Endothelial cell of umbilical vein (primary cell): Measurements from ENCODE around the gene PLOD1. TPM values are rescaled to one million over a fixed set of nuclear protein-coding genes. Genes with fewer than 3 reads are reported as not detected.

ENCODE experiments used
- BruUV-seq: library from RNA; stranded (reverse); fragments of 400-500 nt; replicated peaks from 2 replicates; lab custom pipeline; 2021; lab: Mats Ljungman, UMichigan
- CTCF ChIA-PET: fragments of 300-600, 350-600 bp; sonication (Branson Sonifier 250); formaldehyde crosslinking; loops from one replicate; lab custom pipeline; 2021; ENCODE audit warnings: antibody characterized with exemption, inconsistent platforms; lab: Charles Lee
- POLR2A ChIA-PET: fragments of 300-600, 350-600 bp; sonication (Branson Sonifier 250); formaldehyde crosslinking; loops from one replicate; lab custom pipeline; 2021; ENCODE audit warnings: antibody characterized with exemption, inconsistent platforms; lab: Charles Lee
- DNase-seq: peaks from one replicate; pipeline ENCODE4 v3.0.0-alpha.2; 2011; ENCODE audit warnings: low read depth, low spot score
- FAIRE-seq: peaks from 2 replicates; lab custom pipeline; 2011; peaks lifted over from hg19 to GRCh38; lab: Jason Lieb, UNC
- H2AFZ ChIP-seq: 2 replicates; pipeline ENCODE4 v1.6.0; 2012; ENCODE audit warnings: low read depth, low read length, control low read depth, inconsistent platforms
- H3K27ac ChIP-seq: 2 replicates; pipeline ENCODE4 v1.5.1; 2011; ENCODE audit warnings: low read depth, mild to moderate bottlenecking, control low read depth, low read length, moderate library complexity; ENCODE audit not compliant: insufficient read depth
- H3K27me3 ChIP-seq, 2 experiments: 2 replicates each; pipeline versions ENCODE4 v1.6.0 to v1.6.1; 2011; ENCODE audit warnings: low read length in 2 of 2, mixed read lengths in 1 of 2; ENCODE audit not compliant: control insufficient read depth in 2 of 2, insufficient read depth in 2 of 2
- H3K36me3 ChIP-seq, 2 experiments: 2 replicates in 1 of 2; 3 replicates in 1 of 2; pipeline ENCODE4 v1.5.1; 2011; ENCODE audit warnings: low read length in 2 of 2, mild to moderate bottlenecking in 1 of 2, moderate library complexity in 1 of 2; ENCODE audit not compliant: control insufficient read depth in 2 of 2, insufficient read depth in 2 of 2; ENCODE audit errors: extremely low read depth in 1 of 2
- H3K4me1 ChIP-seq: 3 replicates; pipeline ENCODE4 v1.5.1; 2011; ENCODE audit warnings: mild to moderate bottlenecking, low read length; ENCODE audit not compliant: control insufficient read depth, insufficient read depth; ENCODE audit errors: extremely low read depth
- H3K4me2 ChIP-seq: 2 replicates; pipeline ENCODE4 v1.6.1; 2011; ENCODE audit warnings: low read length, control low read depth, mixed read lengths; ENCODE audit not compliant: insufficient read depth
- H3K4me3 ChIP-seq, 3 experiments: fragments of 200-600 bp in 1 of 3; sonication (generic), shearing (Covaris generic) in 1 of 3; replicated peaks in 1 of 3; 2 replicates each; pipeline ENCODE4 v1.5.1; 2011 to 2016; ENCODE audit warnings: control low read depth in 3 of 3, low read length in 3 of 3, mild to moderate bottlenecking in 2 of 3, inconsistent platforms in 1 of 3, low read depth in 1 of 3, moderate library complexity in 1 of 3; ENCODE audit not compliant: insufficient read depth in 1 of 3
- H3K79me2 ChIP-seq: 2 replicates; pipeline ENCODE4 v1.6.0; 2012; ENCODE audit warnings: low read length, inconsistent platforms; ENCODE audit not compliant: control insufficient read depth, insufficient read depth
- H3K9ac ChIP-seq: replicated peaks from 2 replicates; pipeline ENCODE3; 2011; ENCODE audit warnings: low read length, control low read depth; ENCODE audit not compliant: insufficient read depth; ENCODE audit errors: extremely low read depth
- H3K9me1 ChIP-seq: replicated peaks from 3 replicates; pipeline ENCODE4 v1.6.0; 2011; ENCODE audit warnings: mild to moderate bottlenecking, low read length; ENCODE audit not compliant: control insufficient read depth, insufficient read depth; ENCODE audit errors: extremely low read depth
- H3K9me3 ChIP-seq: replicated peaks from 2 replicates; pipeline ENCODE4 v1.5.1; 2012; ENCODE audit warnings: low read length, inconsistent platforms; ENCODE audit not compliant: control insufficient read depth, insufficient read depth
- H4K20me1 ChIP-seq: replicated peaks from 2 replicates; pipeline ENCODE3; 2011; ENCODE audit warnings: mild to moderate bottlenecking, low read length; ENCODE audit not compliant: control insufficient read depth, insufficient read depth; ENCODE audit errors: extremely low read depth
- EZH2 ChIP-seq: IDR thresholded peaks from 2 replicates; pipeline ENCODE4 v1.6.1; 2012; ENCODE audit warnings: borderline replicate concordance, low read depth, mild to moderate bottlenecking, moderate library complexity, low read length, inconsistent platforms; ENCODE audit not compliant: severe bottlenecking
- GATA2 ChIP-seq: IDR thresholded peaks from 2 replicates; pipeline ENCODE4 v1.7.0; 2011; ENCODE audit warnings: low read depth, mild to moderate bottlenecking, moderate library complexity, mixed read lengths, low read length; ENCODE audit not compliant: insufficient read length, insufficient read depth
- JUN ChIP-seq: IDR thresholded peaks from 2 replicates; pipeline ENCODE4 v1.6.1; 2011; ENCODE audit warnings: borderline replicate concordance, low read depth; ENCODE audit not compliant: insufficient read length, insufficient read depth
- MYC ChIP-seq: IDR thresholded peaks from one replicate; pipeline ENCODE4 v1.6.1; 2011; ENCODE audit warnings: mild to moderate bottlenecking, low read depth, low read length
- dilution Hi-C: fragments of 300-500 bp; cut with MboI; formaldehyde crosslinking; loops from one replicate; pipeline ENCODE4 v1.15.0; 2019; ENCODE audit warnings: low sequenced_read_pairs; ENCODE audit not compliant: extremely low pct_ligation_motif_present
- intact Hi-C: fragments of 100-400 bp; cut with micrococcal nuclease; formaldehyde crosslinking; loops from one replicate; pipeline ENCODE4 v1.10.0; 2022
- polyA plus RNA-seq, 4 experiments: library from polyadenylated mRNA; depleted of rRNA in 3 of 4; stranded (reverse) in 3 of 4; unstranded in 1 of 4; fragments of >200 nt; gene quantifications; 2 replicates each; pipeline versions ENCODE4 v1.2.1 to v1.2.3, GENCODE V29; 2011 to 2012; ENCODE audit warnings: missing spikeins in 1 of 4
- total RNA-seq: library from RNA; stranded (reverse); gene quantifications from 2 replicates; pipeline ENCODE4 v1.2.3, GENCODE V29; 2021
- TF ChIP-seq, protein P1 (sequence below), 2 donors: IDR thresholded peaks; 1 replicate in 1 of 2; 2 replicates in 1 of 2; pipeline ENCODE4 v1.5.1; 2011; ENCODE audit warnings: low read length in 2 of 2, mild to moderate bottlenecking in 2 of 2, moderate library complexity in 2 of 2, control low read depth in 1 of 2, inconsistent platforms in 1 of 2, low read depth in 1 of 2; ENCODE audit not compliant: insufficient read depth in 1 of 2; ENCODE audit errors: extremely low read depth in 1 of 2

PLOD1 gene
- total and polyA plus RNA-seq, 2 donors (not counting 3 experiments of a cell fraction or from before 2014, with no cell fraction given), result 260 to 412 TPM

DNA sequence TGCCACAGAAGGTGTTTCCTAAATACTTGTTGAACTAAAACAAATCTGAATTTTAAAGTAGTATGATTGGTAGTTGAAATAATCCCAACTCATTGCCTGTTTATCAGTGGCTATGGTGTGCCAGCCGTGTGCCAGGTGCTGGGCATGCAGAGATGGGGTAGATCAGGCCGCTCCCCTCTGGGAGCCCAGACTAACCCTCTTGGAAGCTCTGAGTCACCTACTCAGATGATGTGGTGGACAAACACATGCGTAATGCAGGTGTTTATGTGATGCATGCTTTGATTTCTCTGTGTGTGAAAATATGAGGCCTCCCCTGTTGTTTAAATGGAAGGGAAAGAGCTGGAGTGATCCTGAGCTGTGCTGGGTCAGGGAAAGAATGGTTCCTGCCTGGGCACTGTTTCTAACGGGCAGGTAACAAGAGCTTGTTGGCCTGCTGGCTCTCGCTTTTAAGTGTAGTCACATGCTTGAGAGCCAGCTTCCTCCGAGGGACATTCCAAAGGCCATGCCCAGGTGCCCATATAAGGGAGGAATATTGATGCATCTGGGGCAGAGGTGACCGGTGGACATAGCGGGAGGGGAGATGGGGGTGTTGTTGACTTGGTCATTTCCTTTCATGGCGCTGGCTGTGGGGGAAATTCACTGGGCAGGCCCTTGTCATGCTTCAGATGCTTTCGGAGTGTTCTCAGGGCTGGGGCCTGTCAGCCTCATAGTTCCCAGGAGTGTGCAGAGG, 56.0 kb downstream of the PLOD1 start:
- Histone ChIP-seq H3K4me1 (peaks cover 9% of the 10 kb centered on the region), H2AFZ (no peak overlapping the region), H3K36me3 (peaks cover 15 to 27% of the 10 kb centered on the region in 2 experiments), H3K9ac (no peak overlapping the region), H3K9me3 (no peaks in the 10 kb centered on the region), H3K79me2 (peaks cover 27% of the 10 kb centered on the region), H3K4me2 (no peak overlapping the region), H4K20me1 (no peaks in the 10 kb centered on the region), H3K27me3 (no peaks in the 10 kb centered on the region), H3K9me1 (no peaks in the 10 kb centered on the region), H3K27ac (no peak overlapping the region), H3K4me3 (no peak overlapping the region)
- no peak for TF ChIP-seq JUN
- no peak for TF ChIP-seq GATA2
- TF ChIP-seq EZH2, result no peak
- no peak for TF ChIP-seq MYC
- TF ChIP-seq, protein P1, sequence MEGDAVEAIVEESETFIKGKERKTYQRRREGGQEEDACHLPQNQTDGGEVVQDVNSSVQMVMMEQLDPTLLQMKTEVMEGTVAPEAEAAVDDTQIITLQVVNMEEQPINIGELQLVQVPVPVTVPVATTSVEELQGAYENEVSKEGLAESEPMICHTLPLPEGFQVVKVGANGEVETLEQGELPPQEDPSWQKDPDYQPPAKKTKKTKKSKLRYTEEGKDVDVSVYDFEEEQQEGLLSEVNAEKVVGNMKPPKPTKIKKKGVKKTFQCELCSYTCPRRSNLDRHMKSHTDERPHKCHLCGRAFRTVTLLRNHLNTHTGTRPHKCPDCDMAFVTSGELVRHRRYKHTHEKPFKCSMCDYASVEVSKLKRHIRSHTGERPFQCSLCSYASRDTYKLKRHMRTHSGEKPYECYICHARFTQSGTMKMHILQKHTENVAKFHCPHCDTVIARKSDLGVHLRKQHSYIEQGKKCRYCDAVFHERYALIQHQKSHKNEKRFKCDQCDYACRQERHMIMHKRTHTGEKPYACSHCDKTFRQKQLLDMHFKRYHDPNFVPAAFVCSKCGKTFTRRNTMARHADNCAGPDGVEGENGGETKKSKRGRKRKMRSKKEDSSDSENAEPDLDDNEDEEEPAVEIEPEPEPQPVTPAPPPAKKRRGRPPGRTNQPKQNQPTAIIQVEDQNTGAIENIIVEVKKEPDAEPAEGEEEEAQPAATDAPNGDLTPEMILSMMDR (IDR thresholded peaks at IDR 0.05; ENCODE audit: extremely low read depth in 1 of 2, insufficient read depth in 1 of 2, low read depth in 1 of 2, low read length in 2 of 2), result no peak
- DNase-seq, result no peak
- intact Hi-C loops, result no loop called here
- BruUV-seq, result no TSS peak
- FAIRE-seq, result no peak
- dilution Hi-C loops, result no loop called here
- CTCF ChIA-PET, result no interaction called here
- POLR2A ChIA-PET, result interaction anchor here (1.2 kb wide), 1 partner anchor 10 kb away, joined by 4 read pairs; the partner anchor contains the start of gene MFN2
